HG03060 (cell line): ENCODE data around the gene NEU1.

Experiments used
- ATAC-seq: cut with Tn5 transposase; IDR thresholded peaks from one replicate; pipeline ENCODE4 v1.9.1; 2021; ENCODE audit warnings: low read depth, moderate number of reproducible peaks; ENCODE audit not compliant: unreplicated experiment

NEU1 gene

DNA sequence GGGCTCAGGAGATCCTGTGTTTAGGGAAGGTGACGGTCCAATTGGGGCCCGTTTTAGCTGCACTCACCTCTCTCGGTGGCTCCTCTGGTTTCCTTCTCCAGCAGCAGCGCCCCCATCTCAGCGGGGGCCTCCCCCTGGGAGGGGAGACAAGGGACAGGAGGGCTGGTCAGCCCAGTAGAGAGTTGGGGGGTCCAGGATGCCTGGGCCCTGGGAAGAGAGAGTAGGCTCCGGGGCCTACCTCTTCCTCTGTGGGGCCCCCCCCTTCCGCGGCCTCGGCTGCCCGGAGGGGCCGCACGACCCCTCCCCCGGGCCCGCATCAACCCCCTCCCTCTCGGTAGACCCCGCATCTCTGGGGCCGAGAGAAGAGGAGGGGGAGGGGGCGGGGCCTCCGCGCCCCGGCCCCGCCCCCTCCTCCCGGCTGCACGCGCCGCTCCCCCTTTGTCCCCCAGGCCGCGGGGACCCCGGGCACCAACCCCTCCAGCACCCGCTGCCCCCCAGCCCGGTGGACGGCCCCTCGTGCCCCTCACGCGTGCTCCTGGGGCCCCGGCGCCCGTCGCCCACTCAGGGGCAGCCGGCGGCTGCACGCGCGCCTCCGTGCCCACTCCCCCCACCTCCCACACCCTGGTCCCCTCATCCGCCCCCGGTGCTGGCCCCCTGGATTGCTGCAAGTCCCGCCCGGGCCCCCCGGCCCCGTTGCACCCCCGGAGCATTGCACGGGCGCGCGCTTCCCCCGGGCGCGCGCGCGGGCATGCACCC lies 34.4 kb upstream of the NEU1 start:
- ATAC-seq, result no peak

DNA sequence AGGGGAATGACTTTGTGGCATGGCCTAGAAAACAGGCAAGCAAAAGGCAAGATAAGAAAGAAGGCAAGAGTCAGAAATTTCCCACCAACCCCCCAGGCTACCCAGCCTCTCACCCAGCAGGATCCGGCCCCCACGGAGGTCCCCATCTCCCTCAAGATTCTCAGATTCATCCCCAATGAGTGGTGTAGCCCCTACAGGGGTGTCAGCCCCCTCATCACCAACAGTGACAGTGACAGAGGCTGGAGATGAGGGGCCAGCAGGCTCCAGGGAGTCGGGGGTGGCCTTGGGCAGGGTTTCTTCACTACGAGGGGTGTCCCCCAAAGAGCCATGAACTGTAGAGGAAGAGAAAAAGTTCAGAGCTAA lies 33.9 kb upstream of the NEU1 start:
- ATAC-seq, result no peak

- ATAC-seq, result no peak
These were observed 30.2 kb upstream of the NEU1 start for GRCh38 chr6:31892821-31893220.

- no peak for ATAC-seq
These were observed 26.8 kb upstream of the NEU1 start for GRCh38 chr6:31889331-31889972.

DNA sequence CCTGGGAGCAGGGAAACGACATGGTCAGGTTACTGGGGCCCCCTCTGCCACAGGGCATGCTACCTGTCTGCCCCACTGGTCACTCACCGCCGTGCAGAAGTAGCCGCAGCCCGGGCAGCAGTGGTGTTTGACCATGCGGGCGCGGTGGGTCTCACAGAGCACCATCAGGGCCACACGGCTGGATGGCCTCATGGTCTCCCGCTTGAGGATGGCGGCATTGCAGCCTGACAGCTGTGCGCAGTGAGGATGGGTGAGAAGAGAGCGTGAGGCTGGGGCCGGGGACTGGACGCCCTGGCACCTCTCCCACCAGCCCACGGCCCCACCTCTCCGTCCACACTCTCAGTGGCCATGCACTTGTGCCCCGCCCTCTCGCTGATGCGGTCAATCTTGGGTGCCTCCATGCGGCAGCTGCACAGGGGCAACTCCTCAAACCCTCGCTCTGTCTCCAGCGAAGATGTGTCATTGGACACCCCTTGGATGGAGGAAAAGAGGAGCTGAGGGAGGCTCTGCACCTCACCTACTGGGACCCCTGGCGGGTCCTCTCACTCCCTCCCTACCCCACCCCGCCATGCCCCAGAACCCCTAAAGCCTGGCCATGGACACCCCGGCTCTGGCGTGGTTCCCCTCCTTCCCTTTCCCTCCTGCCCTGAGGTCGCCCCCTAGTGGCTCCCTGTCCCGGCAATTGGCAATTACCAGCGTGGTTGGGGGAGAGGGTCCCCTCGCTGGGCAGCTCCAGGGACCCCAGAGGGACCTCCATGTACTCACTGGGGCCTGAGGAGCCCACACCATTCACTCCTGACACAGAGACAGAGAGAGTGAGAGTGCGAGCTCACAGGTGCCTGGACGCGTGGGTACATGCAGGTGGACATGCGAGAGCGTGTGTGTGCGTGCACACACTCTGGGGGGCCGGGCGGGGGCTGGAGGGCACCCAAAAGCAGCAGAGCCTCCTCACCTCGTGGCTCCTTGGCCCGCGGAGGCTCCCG lies 25.9 kb upstream of the NEU1 start:
- no peak for ATAC-seq

DNA sequence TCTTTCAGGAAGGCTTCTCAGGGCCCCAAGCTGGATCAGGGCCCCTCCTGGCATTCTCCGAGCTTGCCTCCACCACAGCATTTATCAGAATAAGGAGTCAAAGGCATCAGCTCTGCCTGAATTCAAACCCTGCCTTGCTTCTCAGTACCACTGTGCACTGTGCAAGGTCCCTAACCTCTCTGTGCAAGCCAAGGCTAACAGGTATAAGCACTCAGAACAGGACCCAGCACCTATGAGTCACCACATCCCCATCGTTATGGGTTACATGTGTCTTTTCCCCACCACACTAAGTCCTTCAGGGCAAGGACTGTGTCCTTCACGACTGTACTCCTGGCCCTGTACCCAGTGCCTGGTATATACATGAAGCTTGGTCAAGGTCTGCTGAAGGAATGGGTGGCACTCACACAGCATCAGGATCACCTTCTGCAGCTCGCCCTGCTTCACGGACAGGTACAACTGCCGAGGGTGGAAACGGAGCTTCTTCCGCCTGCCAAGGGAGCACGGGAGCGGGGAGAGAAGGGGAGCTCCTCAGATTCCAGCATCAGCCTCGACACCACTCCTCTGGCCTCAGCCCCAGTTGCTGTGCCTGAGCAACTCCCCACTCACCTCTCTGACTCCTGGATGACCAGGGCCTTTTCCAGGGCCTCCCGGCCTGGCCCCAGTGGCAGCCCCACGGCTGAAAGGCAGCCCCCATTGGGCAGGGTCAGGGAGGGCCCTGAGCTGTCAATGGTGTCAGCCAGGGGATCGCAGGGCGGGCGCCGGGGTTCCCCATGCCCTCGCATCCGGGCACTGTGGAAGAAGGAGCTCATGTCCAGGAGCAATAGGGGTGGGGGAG lies 24.8 kb upstream of the NEU1 start:
- ATAC-seq, result no peak

DNA sequence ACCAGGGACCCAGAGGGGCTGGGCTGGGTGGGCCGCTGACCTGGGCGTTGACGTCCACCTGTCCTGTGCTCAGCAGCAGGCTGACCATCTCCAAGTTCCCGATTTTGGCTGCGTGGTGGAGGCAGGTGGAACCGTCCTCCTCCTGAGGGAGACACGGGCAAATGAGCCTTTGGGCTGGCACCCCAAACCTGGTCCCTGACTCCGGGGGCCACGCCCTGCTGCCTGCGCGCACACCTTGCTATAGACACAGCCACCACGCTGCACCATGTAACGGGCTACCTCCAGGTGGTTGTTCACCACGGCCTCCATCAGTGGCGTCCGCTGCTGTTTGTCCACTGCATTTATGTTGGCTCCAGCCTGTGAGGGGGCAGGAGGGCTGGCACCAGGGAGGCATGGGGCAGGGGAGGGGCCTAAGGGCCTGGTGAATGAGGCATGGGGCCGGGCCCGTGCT lies 23.9 kb upstream of the NEU1 start:
- ATAC-seq, result no peak

DNA sequence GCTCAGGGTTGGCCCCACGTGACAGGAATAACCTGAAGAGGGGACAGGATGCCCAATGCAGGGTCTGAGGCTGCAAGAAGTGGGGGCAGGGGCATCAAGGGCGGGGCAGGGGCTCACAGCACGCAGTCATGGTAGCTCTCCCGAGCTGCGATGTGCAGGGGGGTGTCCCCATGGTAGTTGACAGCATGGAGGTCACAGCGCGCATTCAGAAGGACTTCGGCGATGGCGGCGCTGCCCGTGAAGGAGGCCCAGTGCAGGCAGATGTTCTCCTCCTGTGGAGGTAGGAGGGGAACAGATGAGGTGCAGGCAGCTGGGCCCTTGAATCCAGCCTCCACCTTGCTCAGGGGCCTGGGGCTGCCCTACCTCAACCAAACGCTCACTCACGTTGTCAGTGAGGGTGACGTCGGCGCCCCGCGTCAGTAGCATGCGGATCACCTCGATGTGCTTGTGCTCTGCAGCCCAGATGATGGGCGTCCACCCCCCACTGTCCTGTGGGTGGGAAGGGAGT lies 22.0 kb upstream of the NEU1 start:
- no peak for ATAC-seq

GRCh38 chr6:31883676-31884075 lies 21.1 kb upstream of the NEU1 start:
- no peak for ATAC-seq

DNA sequence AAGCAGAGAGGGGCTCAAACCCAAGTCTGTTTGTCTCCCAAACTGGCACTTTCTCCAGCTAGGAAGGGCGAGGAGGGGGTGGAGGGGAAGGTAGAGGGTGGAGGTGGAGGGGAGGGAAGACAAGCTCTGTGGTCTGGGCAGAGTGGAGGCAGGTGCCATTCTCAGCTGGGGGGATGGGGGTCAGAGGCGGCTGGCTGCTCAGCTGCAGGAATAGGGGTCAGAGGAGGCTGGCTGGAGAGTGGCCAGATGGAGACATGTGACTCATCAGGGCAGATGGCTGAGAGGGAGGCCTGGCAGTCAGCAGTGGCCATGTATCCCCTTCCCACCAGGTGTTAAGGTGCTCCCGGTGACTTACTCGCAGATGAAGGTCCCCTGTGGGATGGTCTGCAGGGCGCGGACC lies 19.7 kb upstream of the NEU1 start:
- ATAC-seq, result no peak

- ATAC-seq, result no peak
These were observed 18.7 kb upstream of the NEU1 start for GRCh38 chr6:31881136-31881859.

DNA sequence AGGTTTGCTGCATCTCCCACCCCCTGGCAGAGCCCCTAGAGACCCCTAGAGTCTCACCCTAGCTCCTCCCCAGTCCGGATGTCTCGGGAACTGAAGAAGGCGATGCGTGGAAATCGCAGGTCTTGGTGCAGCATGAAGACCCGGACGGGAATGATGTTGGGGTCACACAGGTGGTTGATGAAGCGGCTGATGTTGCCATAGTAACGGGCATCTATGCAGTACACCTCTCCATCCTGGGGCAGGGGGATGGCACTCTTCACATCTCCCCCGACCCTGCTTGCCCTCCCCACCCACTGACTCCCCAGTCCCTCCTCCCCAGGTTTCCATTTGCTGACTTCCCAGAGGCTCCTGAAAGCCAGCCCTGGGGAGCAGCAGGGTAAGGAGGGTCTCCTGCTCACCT lies 18.0 kb upstream of the NEU1 start:
- ATAC-seq, result no peak

DNA sequence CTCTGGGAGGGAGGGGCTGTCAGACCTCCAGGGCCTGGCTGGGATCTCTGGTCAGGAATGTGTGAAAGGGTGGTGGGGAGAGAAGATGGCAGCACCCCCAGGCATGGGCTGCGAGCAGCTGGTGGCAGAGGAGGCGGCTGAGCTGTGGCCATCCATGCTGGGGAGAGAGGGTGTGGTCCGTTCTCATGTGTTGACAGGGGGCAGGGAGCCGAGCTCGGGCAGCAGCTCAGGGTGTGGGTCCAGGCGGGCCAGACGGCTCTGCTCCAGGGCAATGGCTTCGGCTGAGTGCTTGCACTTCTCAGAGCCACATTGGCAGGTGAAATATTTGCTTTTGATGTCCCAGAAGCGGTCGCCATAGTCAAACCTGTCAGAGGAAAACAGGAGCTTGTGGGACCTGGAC lies 17.3 kb upstream of the NEU1 start:
- no peak for ATAC-seq

- no peak for ATAC-seq
These were observed 16.5 kb upstream of the NEU1 start for GRCh38 chr6:31879143-31879542.

- ATAC-seq, result no peak
These were observed 16.1 kb upstream of the NEU1 start, which contains the start of gene SLC44A4 for GRCh38 chr6:31878726-31879125. Gene SLC44A4, minus strand, starts transcription at chr6:31878997. Its CDS starts 17 bp downstream, at chr6:31878980.

DNA sequence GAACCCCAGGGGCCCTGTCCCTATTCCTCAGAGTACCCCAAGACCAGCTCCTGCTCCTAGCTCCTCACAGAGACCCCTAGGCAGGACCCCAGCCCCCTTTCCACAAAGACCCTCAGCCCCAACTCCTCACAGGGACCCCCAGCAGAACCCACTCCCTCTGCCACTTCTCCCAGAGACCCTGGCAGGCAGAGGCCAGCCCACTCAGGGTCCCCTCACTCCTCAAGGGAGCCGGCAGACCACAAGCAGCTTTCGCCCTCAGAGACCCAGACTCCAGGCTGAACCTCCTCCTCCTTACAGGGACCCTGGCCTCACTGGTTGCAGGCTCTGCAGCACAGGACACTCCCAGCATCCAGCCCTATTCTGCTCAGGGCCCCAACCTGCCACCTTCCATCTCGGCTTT lies 15.6 kb upstream of the NEU1 start:
- ATAC-seq, result no peak

GRCh38 chr6:31877651-31878161 lies 15.1 kb upstream of the NEU1 start:
- no peak for ATAC-seq

DNA sequence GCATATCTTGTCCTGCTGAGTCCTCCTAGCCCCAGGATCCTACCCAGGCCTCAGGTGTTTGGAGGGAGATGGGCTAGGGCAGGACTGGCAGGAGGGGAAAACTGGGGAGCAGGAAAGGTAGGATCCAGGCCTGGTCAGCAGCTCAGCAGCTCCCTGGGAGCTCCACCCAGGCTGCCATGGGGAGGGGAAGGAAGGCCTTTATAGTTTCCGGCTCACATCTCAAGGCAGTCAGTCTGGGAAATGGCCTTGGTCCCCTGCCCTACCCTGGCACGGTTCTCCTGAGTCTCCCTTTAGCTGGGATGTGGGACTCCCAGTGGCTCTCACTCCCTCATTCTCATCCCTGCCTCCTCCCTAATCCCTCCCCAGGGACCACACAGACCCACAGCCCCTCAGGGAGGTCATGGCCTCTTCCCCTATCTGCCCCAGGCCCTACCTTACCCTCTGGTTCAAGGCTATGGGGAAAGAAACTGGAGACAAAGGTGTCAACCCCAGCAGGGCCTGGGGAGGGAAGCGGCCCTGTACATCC lies 14.6 kb upstream of the NEU1 start:
- no peak for ATAC-seq

DNA sequence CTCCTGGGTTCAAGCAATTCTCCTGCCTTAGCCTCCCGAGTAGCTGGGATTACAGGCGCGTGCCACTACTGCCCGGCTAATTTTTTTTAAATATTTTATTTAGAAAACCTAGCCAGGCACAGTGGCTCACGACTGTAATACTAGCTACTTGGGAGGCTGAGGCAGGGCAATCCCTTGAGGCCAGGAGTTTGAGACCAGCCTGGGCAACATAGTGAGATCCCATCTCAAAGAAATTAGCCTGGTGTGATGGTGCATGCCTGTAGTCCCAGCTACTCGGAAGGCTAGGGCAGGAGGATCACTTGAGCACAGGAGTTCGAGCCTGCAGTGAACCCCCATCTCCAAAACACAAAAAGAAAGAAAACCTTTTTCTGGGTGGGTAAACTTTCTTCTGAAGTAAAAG lies 13.7 kb upstream of the NEU1 start:
- no peak for ATAC-seq
